Measurements from ENCODE around the gene RBM47. TPM values are rescaled to one million over a fixed set of nuclear protein-coding genes. Genes with fewer than 3 reads are reported as not detected.

Gene RBM47
- total and polyA plus RNA-seq, 9 of the 15 experiments (the other 6 are each of a cell fraction or from before 2014, with no cell fraction given), result 1.4 to 6.4 (median 3.3) TPM

DNA sequence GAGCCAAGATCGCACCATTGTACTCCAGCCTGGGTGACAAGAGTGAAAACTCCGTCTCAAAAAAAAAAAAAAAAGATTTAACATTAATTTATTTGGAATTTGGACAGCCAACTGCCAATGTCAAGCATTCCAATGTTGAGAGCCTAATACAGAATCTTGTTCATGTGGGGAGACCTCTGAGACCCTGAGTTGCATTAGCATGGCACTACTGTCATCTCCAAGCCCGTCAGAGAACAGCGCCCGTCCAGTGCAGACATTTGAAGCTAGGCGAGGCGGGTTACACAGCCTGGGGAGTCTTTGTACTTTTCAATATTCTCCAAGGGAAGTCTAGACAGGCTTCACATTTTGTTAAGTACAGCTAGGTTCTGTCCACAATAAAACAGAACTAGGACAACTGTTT lies 167.8 kb downstream of the RBM47 start:
- 70% methylated on average over 7 of the region's 7 CpGs for WGBS (ENCODE audit: insufficient coverage, low coverage, missing lambda C conversion rate)
- no peaks in the 10 kb centered on the region for H3K4me1 ChIP-seq (replicated peaks in 1 of 2; ENCODE audit: control insufficient read depth in 2 of 2, insufficient read depth in 2 of 2, low read length in 2 of 2)
- H3K79me2 ChIP-seq (ENCODE audit: control insufficient read depth, insufficient read depth, low read length), result no peaks in the 10 kb centered on the region
- no peak for FAIRE-seq
- ChIA-PET POLR2A (no interaction called here), CTCF (ENCODE audit: low intra/inter-chr PET ratio) (no interaction called here)
- no peak overlapping the region for H3K4me2 ChIP-seq (ENCODE audit: insufficient read depth, low read length)
- H3K9ac ChIP-seq (ENCODE audit: insufficient read depth in 1 of 2, low read depth in 2 of 2, low read length in 2 of 2), result no peak overlapping the region
- no peaks in the 10 kb centered on the region for H3K27me3 ChIP-seq (ENCODE audit: control insufficient read depth in 2 of 2, insufficient read depth in 2 of 2, low read length in 2 of 2)
- no peaks in the 10 kb centered on the region for H3K36me3 ChIP-seq (ENCODE audit: control insufficient read depth, insufficient read depth, low read length)
- no peaks in the 10 kb centered on the region for H3K9me3 ChIP-seq (replicated peaks; ENCODE audit: control insufficient read depth, insufficient read depth, low read depth, low read length)
- no peak overlapping the region for H3K27ac ChIP-seq (ENCODE audit: extremely low read depth, low read depth, low read length)
- TF ChIP-seq, protein P1, sequence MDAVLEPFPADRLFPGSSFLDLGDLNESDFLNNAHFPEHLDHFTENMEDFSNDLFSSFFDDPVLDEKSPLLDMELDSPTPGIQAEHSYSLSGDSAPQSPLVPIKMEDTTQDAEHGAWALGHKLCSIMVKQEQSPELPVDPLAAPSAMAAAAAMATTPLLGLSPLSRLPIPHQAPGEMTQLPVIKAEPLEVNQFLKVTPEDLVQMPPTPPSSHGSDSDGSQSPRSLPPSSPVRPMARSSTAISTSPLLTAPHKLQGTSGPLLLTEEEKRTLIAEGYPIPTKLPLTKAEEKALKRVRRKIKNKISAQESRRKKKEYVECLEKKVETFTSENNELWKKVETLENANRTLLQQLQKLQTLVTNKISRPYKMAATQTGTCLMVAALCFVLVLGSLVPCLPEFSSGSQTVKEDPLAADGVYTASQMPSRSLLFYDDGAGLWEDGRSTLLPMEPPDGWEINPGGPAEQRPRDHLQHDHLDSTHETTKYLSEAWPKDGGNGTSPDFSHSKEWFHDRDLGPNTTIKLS (IDR thresholded peaks at IDR 0.05; ENCODE audit: borderline replicate concordance, low read depth), result no peak
- TF ChIP-seq, protein P2, sequence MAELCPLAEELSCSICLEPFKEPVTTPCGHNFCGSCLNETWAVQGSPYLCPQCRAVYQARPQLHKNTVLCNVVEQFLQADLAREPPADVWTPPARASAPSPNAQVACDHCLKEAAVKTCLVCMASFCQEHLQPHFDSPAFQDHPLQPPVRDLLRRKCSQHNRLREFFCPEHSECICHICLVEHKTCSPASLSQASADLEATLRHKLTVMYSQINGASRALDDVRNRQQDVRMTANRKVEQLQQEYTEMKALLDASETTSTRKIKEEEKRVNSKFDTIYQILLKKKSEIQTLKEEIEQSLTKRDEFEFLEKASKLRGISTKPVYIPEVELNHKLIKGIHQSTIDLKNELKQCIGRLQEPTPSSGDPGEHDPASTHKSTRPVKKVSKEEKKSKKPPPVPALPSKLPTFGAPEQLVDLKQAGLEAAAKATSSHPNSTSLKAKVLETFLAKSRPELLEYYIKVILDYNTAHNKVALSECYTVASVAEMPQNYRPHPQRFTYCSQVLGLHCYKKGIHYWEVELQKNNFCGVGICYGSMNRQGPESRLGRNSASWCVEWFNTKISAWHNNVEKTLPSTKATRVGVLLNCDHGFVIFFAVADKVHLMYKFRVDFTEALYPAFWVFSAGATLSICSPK (IDR thresholded peaks at IDR 0.05; ENCODE audit: borderline replicate concordance), result no peak
- TF ChIP-seq DPF2 (IDR thresholded peaks at IDR 0.05), result no peak
- no peak for TF ChIP-seq NR2C2 (CRISPR knock-in tag; IDR thresholded peaks at IDR 0.05)
- no peak for TF ChIP-seq NR2C2 (tag; IDR thresholded peaks at IDR 0.05)
- no peak for DNase-seq (ENCODE audit: extremely low read depth in 1 of 4, low spot score in 3 of 4)
- in situ Hi-C loops (cut with MboI), result no loop called here
- no peaks in the 10 kb centered on the region for H3K9me1 ChIP-seq (ENCODE audit: control insufficient read depth, insufficient read depth, low read length)
- no TSS peak for BruUV-seq (replicated peaks)
- no peak overlapping the region for H3K4me3 ChIP-seq
- no peak overlapping the region for H2AFZ ChIP-seq (ENCODE audit: low read depth, low read length)
- ATAC-seq, result no peak
- intact Hi-C loops (cut with micrococcal nuclease), result no loop called here
- no peaks in the 10 kb centered on the region for H4K20me1 ChIP-seq (replicated peaks; ENCODE audit: control insufficient read depth, insufficient read depth, low read length)
